SU-DHL-6 (cell line): ENCODE data around the gene SSR3.

Source experiments
- EZH2phosphoT487 ChIP-seq: fragments of 200-600 bp; sonication (generic), shearing (Covaris generic); conservative IDR thresholded peaks from 2 replicates; pipeline ENCODE4 v1.6.1; 2018; ENCODE audit warnings: mild to moderate bottlenecking, antibody characterized with exemption, low read length, moderate library complexity, mixed read lengths
- TF ChIP-seq, protein P1 (sequence below): fragments of 200-600 bp; sonication (generic); IDR thresholded peaks from one replicate; pipeline ENCODE4 v1.5.1; 2017; ENCODE audit warnings: antibody characterized with exemption, mild to moderate bottlenecking, low read length, moderate library complexity; ENCODE audit not compliant: insufficient read depth, poor library complexity, severe bottlenecking

DNA sequence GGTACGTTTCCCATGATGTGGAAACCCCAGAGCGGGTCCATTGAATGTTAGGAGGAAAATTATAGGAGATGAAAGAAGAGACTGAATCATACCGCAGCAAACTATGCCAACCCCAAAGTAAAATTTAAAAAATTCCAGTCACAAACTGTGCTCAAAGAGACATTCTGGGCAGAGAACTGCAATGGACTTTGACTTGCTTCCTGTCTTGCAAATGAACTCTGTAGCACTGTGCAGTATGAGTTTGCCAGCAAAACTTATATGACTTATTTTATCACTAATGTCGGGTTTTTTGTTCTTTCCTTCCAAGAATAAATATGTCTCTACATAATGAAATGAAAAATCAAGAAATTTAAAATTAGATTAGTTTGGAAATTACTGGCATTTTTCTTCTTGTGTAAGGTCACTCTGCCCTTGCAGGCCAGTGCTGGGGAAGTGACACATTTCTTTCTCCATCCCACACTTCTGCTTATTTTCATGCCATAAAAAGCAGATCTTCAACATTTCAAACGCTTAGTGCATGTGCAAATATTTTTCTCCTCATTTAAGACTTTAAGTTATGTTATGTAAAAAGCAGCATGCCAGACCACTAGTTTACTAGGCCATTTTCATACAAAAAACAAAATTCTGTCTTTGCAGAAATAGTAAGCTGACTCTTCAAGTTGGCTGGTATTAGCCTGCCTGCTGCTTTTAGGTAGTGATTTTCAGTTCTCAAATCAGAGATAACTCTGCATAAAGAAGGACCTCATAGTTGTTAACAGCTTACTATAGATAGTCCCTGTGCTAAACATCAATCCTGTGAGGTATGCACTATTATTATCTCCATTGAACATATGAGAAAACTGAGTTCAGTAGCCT, 32.2 kb upstream of the SSR3 start:
- TF ChIP-seq, protein P1, sequence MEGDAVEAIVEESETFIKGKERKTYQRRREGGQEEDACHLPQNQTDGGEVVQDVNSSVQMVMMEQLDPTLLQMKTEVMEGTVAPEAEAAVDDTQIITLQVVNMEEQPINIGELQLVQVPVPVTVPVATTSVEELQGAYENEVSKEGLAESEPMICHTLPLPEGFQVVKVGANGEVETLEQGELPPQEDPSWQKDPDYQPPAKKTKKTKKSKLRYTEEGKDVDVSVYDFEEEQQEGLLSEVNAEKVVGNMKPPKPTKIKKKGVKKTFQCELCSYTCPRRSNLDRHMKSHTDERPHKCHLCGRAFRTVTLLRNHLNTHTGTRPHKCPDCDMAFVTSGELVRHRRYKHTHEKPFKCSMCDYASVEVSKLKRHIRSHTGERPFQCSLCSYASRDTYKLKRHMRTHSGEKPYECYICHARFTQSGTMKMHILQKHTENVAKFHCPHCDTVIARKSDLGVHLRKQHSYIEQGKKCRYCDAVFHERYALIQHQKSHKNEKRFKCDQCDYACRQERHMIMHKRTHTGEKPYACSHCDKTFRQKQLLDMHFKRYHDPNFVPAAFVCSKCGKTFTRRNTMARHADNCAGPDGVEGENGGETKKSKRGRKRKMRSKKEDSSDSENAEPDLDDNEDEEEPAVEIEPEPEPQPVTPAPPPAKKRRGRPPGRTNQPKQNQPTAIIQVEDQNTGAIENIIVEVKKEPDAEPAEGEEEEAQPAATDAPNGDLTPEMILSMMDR = no peak
- TF ChIP-seq EZH2phosphoT487 = no peak
